Endodermal cell (in vitro differentiated cells): ENCODE measurements around the gene NFKBIE. TPM values are rescaled to one million over a fixed set of nuclear protein-coding genes. Genes with fewer than 3 reads are reported as not detected.

Experiments used
- DNase-seq: peaks from one replicate; pipeline ENCODE4 v3.0.0-alpha.2; 2017
- H3K27ac ChIP-seq: 2 replicates; pipeline ENCODE4 v1.5.1; 2013; ENCODE audit warnings: mild to moderate bottlenecking, low read depth, low read length, moderate library complexity
- H3K27me3 ChIP-seq: 2 replicates; pipeline ENCODE4 v1.6.1; 2013; ENCODE audit warnings: mild to moderate bottlenecking, low read length, moderate library complexity; ENCODE audit not compliant: insufficient read depth, control insufficient read depth, poor library complexity, severe bottlenecking
- H3K36me3 ChIP-seq: 2 replicates; pipeline ENCODE4 v1.7.0; 2013; ENCODE audit warnings: mild to moderate bottlenecking, low read length, moderate library complexity; ENCODE audit not compliant: control insufficient read depth, insufficient read depth
- H3K4me1 ChIP-seq: one replicate; pipeline ENCODE4 v1.7.0; 2013; ENCODE audit warnings: low read length; ENCODE audit not compliant: control insufficient read depth, insufficient read depth
- H3K4me3 ChIP-seq: 2 replicates; pipeline ENCODE4 v1.5.1; 2013; ENCODE audit warnings: mild to moderate bottlenecking, low read length, moderate library complexity
- H3K9ac ChIP-seq: 2 replicates; pipeline ENCODE4 v1.6.1; 2013; ENCODE audit warnings: mild to moderate bottlenecking, low read length, moderate library complexity; ENCODE audit not compliant: poor library complexity, severe bottlenecking; ENCODE audit errors: extremely low read depth
- H3K9me3 ChIP-seq: 2 replicates; pipeline ENCODE4 v1.6.1; 2013; ENCODE audit warnings: mild to moderate bottlenecking, low read length, moderate library complexity; ENCODE audit not compliant: control insufficient read depth
- H3K27ac Mint-ChIP-seq: 2 replicates; pipeline ENCODE4 v1.8.0; 2020; ENCODE audit warnings: mixed read lengths
- H3K27me3 Mint-ChIP-seq: 2 replicates; pipeline ENCODE4 v1.8.0; 2021; ENCODE audit warnings: mild to moderate bottlenecking, mixed read lengths; ENCODE audit not compliant: insufficient read depth
- H3K36me3 Mint-ChIP-seq: 2 replicates; pipeline ENCODE4 v1.8.0; 2020; ENCODE audit warnings: low read depth, mixed read lengths
- H3K4me1 Mint-ChIP-seq: 2 replicates; pipeline ENCODE4 v1.8.0; 2020; ENCODE audit warnings: mixed read lengths
- H3K4me3 Mint-ChIP-seq: 2 replicates; pipeline ENCODE4 v1.8.0; 2020; ENCODE audit warnings: mild to moderate bottlenecking, moderate library complexity, mixed read lengths
- H3K9me3 Mint-ChIP-seq: 2 replicates; pipeline ENCODE4 v1.8.0; 2020; ENCODE audit warnings: mild to moderate bottlenecking, mixed read lengths
- CTCF ChIP-seq: fragments of 200-600 bp; sonication (generic); conservative IDR thresholded peaks from 2 replicates; pipeline ENCODE4 v1.5.0; 2021; ENCODE audit warnings: antibody characterized with exemption, mild to moderate bottlenecking
- WGBS, 2 experiments: methylation state at CpG; one replicate each; pipeline versions ENCODE4 v1.1.5 to v1.1.7; 2013; ENCODE audit warnings: missing lambda C conversion rate in 2 of 2, mixed read lengths in 1 of 2; ENCODE audit not compliant: insufficient coverage in 1 of 2, insufficient read length in 1 of 2; 5-methylcytosine and 5-hydroxymethylcytosine counted together
- total RNA-seq, 2 donors: library from RNA; stranded (reverse); fragmentation: NEBNext Ultra II Directional in 1 of 2; extraction: Animal tissue kit (Norgen Biotek cat#: 25700) in 1 of 2; gene quantifications; 2 replicates in 1 of 2; 3 replicates in 1 of 2; pipeline ENCODE4 v1.2.1, GENCODE V29; 2021

The NFKBIE gene
- total RNA-seq, 2 donors from 2014 or later, result 8.3 to 11.0 TPM

GRCh38 chr6:44219815-44220784, 45.3 kb downstream of the NFKBIE start:
- WGBS, 2 experiments, result 39 to 56% methylated on average over 5 to 26 of the region's 28 CpGs
- Mint-ChIP-seq H3K27ac (peak overlapping the region; percentile 66), H3K4me1 (peaks cover 46% of the 10 kb centered on the region), H3K36me3 (no peaks in the 10 kb centered on the region), H3K27me3 (peaks cover 2% of the 10 kb centered on the region), H3K9me3 (no peaks in the 10 kb centered on the region), H3K4me3 (peak overlapping the region; percentile 61)
- no peak for DNase-seq
- peak overlapping the region; percentile 75 for H3K4me3 ChIP-seq
- peak overlapping the region; percentile 53 for H3K27ac ChIP-seq
- peak overlapping the region; percentile 30 for H3K9ac ChIP-seq
- peaks cover 24% of the 10 kb centered on the region for H3K4me1 ChIP-seq
- H3K36me3 ChIP-seq, result no peaks in the 10 kb centered on the region
- peak; percentile 37 for TF ChIP-seq CTCF
- H3K27me3 ChIP-seq, result no peaks in the 10 kb centered on the region
- H3K9me3 ChIP-seq, result no peaks in the 10 kb centered on the region

- Mint-ChIP-seq H3K4me1 (peaks cover 38% of the 10 kb centered on the region), H3K27ac (peak overlapping the region; percentile 93), H3K36me3 (no peaks in the 10 kb centered on the region), H3K4me3 (peak overlapping the region; percentile 61), H3K9me3 (no peaks in the 10 kb centered on the region), H3K27me3 (peaks cover 2% of the 10 kb centered on the region)
- no peak for TF ChIP-seq CTCF
- 4 to 5% methylated on average over 7 to 44 of the region's 45 CpGs for WGBS, 2 experiments
- DNase-seq, result peak; percentile 97
- peak overlapping the region; percentile 39 for H3K9ac ChIP-seq
- H3K27ac ChIP-seq, result peak overlapping the region; percentile 68
- H3K4me3 ChIP-seq, result peak overlapping the region; percentile 74
- no peaks in the 10 kb centered on the region for H3K27me3 ChIP-seq
- H3K36me3 ChIP-seq, result no peaks in the 10 kb centered on the region
- H3K4me1 ChIP-seq, result peaks cover 19% of the 10 kb centered on the region
- no peaks in the 10 kb centered on the region for H3K9me3 ChIP-seq
Observed at GRCh38 chr6:44219053-44219814, 46.1 kb downstream of the NFKBIE start.

- no peaks in the 10 kb centered on the region for H3K27me3 ChIP-seq
- Mint-ChIP-seq H3K9me3 (no peaks in the 10 kb centered on the region), H3K27ac (no peak overlapping the region), H3K36me3 (no peaks in the 10 kb centered on the region), H3K27me3 (peaks cover 2% of the 10 kb centered on the region), H3K4me3 (peak overlapping the region; percentile 61), H3K4me1 (peaks cover 31% of the 10 kb centered on the region)
- no peak overlapping the region for H3K9ac ChIP-seq
- peak; percentile 88 for DNase-seq
- H3K36me3 ChIP-seq, result no peaks in the 10 kb centered on the region
- no peaks in the 10 kb centered on the region for H3K9me3 ChIP-seq
- peaks cover 19% of the 10 kb centered on the region for H3K4me1 ChIP-seq
- TF ChIP-seq CTCF, result no peak
- H3K4me3 ChIP-seq, result peak overlapping the region; percentile 18
- no peak overlapping the region for H3K27ac ChIP-seq
- whole genome bisulfite sequencing, 2 experiments, result 66 to 68% methylated on average over 14 to 16 of the region's 16 CpGs
Observed at GRCh38 chr6:44217332-44218143, 47.8 kb downstream of the NFKBIE start.
